ENCODE measurements around the gene SLC2A14. TPM values are rescaled to one million over a fixed set of nuclear protein-coding genes. Genes with fewer than 3 reads are reported as not detected.
"Not testable (repeated sequence)": the region's sequence is repeated elsewhere in the genome, so short reads cannot be mapped to it uniquely, and the experiment has no call there.

SLC2A14 gene
- total RNA-seq, 2 donors from 2014 or later: 10.7 TPM; not detected in 1

DNA sequence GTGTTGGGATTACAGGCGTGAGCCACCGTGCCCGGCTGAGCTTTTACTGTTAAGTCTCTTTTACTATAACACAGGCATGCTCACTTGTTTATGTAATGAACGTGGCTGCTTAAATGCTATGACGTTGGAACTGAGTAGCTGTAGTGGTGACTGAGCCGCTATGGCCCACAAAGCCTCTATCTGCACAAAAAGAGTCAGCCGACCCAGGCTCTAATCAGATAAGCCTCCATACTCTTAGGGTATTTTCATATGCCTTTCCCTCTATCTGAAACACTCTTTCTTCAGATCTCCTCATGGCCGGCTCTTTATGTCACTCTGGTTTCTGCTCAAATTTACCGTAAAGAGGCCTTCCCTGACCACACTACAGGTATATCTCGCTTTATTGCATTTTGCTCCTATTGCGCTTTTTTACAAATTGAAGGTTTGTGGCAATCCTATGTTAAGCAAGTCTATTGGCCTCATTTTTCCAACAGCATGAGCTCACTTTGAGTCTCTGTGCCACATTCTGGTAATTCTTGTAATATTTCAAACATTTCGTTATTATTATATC lies 8.0 kb downstream of the SLC2A14 start:
- WGBS: 90% methylated on average over 12 of the region's 12 CpGs
- no peaks in the 10 kb centered on the region for H3K27me3 ChIP-seq (replicated peaks; ENCODE audit: insufficient read depth)
- no peak overlapping the region for H3K27ac ChIP-seq
- no peaks in the 10 kb centered on the region for H3K36me3 ChIP-seq
- TF ChIP-seq POLR2AphosphoS5 (IDR thresholded peaks at IDR 0.05): no peak
- no peak for TF ChIP-seq CTCF (IDR thresholded peaks at IDR 0.05)
- TF ChIP-seq POLR2A (IDR thresholded peaks at IDR 0.05): no peak
- no peaks in the 10 kb centered on the region for H3K4me1 ChIP-seq (replicated peaks)
- no peak overlapping the region for H3K4me3 ChIP-seq
- H3K9me3 ChIP-seq: no peaks in the 10 kb centered on the region
- intact Hi-C loops (cut with DNase I): loop anchor here (5.0 kb wide), 1 partner anchor 68 kb away; no protein-coding TSS in a partner anchor
- DNase-seq (ENCODE audit: low spot score): no peak

- not testable (repeated sequence) for H3K4me1 ChIP-seq (replicated peaks); DNase-seq (ENCODE audit: low spot score); H3K27ac ChIP-seq; H3K27me3 ChIP-seq (replicated peaks; ENCODE audit: insufficient read depth); H3K36me3 ChIP-seq; H3K4me3 ChIP-seq; H3K9me3 ChIP-seq
- WGBS: 40% methylated on average over 12 of the region's 20 CpGs
- intact Hi-C loops (cut with DNase I): loop anchor here (5.0 kb wide), 1 partner anchor 69 kb away; no protein-coding TSS in a partner anchor
Measured at GRCh38 chr12:7862814-7863348, 9.8 kb downstream of the SLC2A14 start.

GRCh38 chr12:7862301-7862700 lies 10.4 kb downstream of the SLC2A14 start:
- H3K9me3 ChIP-seq; H3K4me1 ChIP-seq (replicated peaks); H3K4me3 ChIP-seq; H3K27me3 ChIP-seq (replicated peaks; ENCODE audit: insufficient read depth); DNase-seq (ENCODE audit: low spot score); H3K27ac ChIP-seq; H3K36me3 ChIP-seq: not testable (repeated sequence)
- intact Hi-C loops (cut with DNase I): loop anchor here (5.0 kb wide), 1 partner anchor 70 kb away; no protein-coding TSS in a partner anchor
- WGBS: 95% methylated on average over 22 of the region's 24 CpGs

- Histone ChIP-seq H3K4me1 (replicated peaks) (no peaks in the 10 kb centered on the region), H3K27ac (no peak overlapping the region), H3K4me3 (no peak overlapping the region), H3K36me3 (no peaks in the 10 kb centered on the region), H3K27me3 (replicated peaks; ENCODE audit: insufficient read depth) (no peaks in the 10 kb centered on the region), H3K9me3 (no peaks in the 10 kb centered on the region)
- intact Hi-C loops (cut with DNase I): no loop called here
- DNase-seq (ENCODE audit: low spot score): no peak
- 13% methylated on average over 2 of the region's 2 CpGs for WGBS
- TF ChIP-seq CTCF (IDR thresholded peaks at IDR 0.05) (no peak), POLR2AphosphoS5 (IDR thresholded peaks at IDR 0.05) (no peak), POLR2A (IDR thresholded peaks at IDR 0.05) (no peak)
Measured at GRCh38 chr12:7859552-7859951, 13.2 kb downstream of the SLC2A14 start.

- Histone ChIP-seq H3K4me3 (no peak overlapping the region), H3K27me3 (replicated peaks; ENCODE audit: insufficient read depth) (no peaks in the 10 kb centered on the region), H3K27ac (no peak overlapping the region), H3K36me3 (no peaks in the 10 kb centered on the region), H3K4me1 (replicated peaks) (no peaks in the 10 kb centered on the region), H3K9me3 (no peaks in the 10 kb centered on the region)
- TF ChIP-seq POLR2AphosphoS5 (IDR thresholded peaks at IDR 0.05): no peak
- intact Hi-C loops (cut with DNase I): no loop called here
- DNase-seq (ENCODE audit: low spot score): no peak
- 82% methylated on average over 3 of the region's 3 CpGs for WGBS
Measured at GRCh38 chr12:7857971-7858370, 14.7 kb downstream of the SLC2A14 start.

DNA sequence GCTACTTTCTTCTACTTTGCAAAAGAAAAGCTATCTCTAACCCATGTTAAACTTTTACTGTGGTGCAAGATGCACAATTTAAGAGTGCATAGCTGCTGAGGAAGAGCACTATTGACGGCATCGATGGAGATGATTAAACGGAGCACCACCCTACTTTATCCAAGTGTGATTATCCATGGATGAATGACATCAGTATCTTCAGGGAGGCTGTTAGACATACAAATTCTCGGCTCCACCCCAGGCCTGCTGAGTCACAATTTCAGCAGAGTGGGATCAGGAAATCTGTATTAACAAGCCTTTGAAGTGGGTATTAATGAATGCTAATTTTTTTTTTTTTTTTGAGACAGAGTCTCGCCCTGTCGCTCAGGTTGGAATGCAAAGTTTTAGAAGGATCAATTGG lies 16.2 kb downstream of the SLC2A14 start:
- Histone ChIP-seq H3K36me3 (no peaks in the 10 kb centered on the region), H3K4me3 (no peak overlapping the region), H3K27me3 (replicated peaks; ENCODE audit: insufficient read depth) (no peaks in the 10 kb centered on the region), H3K4me1 (replicated peaks) (no peaks in the 10 kb centered on the region), H3K9me3 (no peaks in the 10 kb centered on the region), H3K27ac (no peak overlapping the region)
- no peak for DNase-seq (ENCODE audit: low spot score)
- intact Hi-C loops (cut with DNase I): no loop called here
- 84% methylated on average over 6 of the region's 6 CpGs for WGBS
- TF ChIP-seq CTCF (IDR thresholded peaks at IDR 0.05) (no peak), POLR2AphosphoS5 (IDR thresholded peaks at IDR 0.05) (no peak), POLR2A (IDR thresholded peaks at IDR 0.05) (no peak)
